Peyer's patch (tissue), 4 donors: ENCODE measurements around the gene KRTAP4-2.
"Not testable (repeated sequence)": the region's sequence is repeated elsewhere in the genome, so short reads cannot be mapped to it uniquely, and the experiment has no call there.

Source experiments
- POLR2A ChIP-seq, 2 donors: fragments of 450-650 bp; IDR thresholded peaks; one replicate each; pipeline ENCODE4 v1.5.1; 2017; ENCODE audit warnings: antibody characterized with exemption in 2 of 2, mild to moderate bottlenecking in 2 of 2, moderate library complexity in 2 of 2
- TF ChIP-seq, protein P1 (sequence below), 6 experiments: fragments of 450-650 bp in 4 of 6; fragments of 200-600 bp in 2 of 6; sonication (generic) in 1 of 6; IDR thresholded peaks; one replicate each; pipeline ENCODE4 v1.5.1; 2017 to 2019; ENCODE audit warnings: antibody characterized with exemption in 6 of 6, mild to moderate bottlenecking in 3 of 6, moderate library complexity in 1 of 6

DNA sequence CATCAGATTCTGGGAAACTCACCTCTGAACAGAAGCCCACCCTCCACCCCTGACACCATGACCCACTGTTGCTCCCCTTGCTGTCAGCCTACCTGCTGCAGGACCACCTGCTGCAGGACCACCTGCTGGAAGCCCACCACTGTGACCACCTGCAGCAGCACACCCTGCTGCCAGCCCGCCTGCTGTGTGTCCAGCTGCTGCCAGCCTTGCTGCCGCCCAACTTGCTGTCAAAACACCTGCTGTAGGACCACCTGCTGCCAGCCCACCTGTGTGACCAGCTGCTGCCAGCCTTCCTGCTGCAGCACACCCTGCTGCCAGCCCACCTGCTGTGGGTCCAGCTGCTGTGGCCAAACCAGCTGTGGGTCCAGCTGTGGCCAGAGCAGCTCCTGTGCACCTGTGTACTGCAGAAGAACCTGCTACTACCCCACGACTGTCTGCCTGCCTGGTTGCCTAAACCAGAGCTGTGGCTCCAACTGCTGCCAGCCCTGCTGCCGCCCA, 48.6 kb upstream of the KRTAP4-2 start, which contains the start of gene KRTAP9-2:
- TF ChIP-seq, protein P1, sequence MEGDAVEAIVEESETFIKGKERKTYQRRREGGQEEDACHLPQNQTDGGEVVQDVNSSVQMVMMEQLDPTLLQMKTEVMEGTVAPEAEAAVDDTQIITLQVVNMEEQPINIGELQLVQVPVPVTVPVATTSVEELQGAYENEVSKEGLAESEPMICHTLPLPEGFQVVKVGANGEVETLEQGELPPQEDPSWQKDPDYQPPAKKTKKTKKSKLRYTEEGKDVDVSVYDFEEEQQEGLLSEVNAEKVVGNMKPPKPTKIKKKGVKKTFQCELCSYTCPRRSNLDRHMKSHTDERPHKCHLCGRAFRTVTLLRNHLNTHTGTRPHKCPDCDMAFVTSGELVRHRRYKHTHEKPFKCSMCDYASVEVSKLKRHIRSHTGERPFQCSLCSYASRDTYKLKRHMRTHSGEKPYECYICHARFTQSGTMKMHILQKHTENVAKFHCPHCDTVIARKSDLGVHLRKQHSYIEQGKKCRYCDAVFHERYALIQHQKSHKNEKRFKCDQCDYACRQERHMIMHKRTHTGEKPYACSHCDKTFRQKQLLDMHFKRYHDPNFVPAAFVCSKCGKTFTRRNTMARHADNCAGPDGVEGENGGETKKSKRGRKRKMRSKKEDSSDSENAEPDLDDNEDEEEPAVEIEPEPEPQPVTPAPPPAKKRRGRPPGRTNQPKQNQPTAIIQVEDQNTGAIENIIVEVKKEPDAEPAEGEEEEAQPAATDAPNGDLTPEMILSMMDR (IDR thresholded peaks at IDR 0.05) = not testable (repeated sequence)
- not testable (repeated sequence) for TF ChIP-seq POLR2A (IDR thresholded peaks at IDR 0.05)
